Esophagus muscularis mucosa (tissue), 4 donors: ENCODE data around the gene TRAK2.

Experiments used
- EP300 ChIP-seq: sonication (generic); formaldehyde crosslinking; IDR thresholded peaks from one replicate; pipeline ENCODE4 v1.6.1; 2017; ENCODE audit warnings: antibody characterized with exemption
- POLR2A ChIP-seq: fragments of 450-650 bp; IDR thresholded peaks from one replicate; pipeline ENCODE4 v1.6.1; 2017; ENCODE audit warnings: antibody characterized with exemption, moderate library complexity, mild to moderate bottlenecking, low read depth
- POLR2AphosphoS5 ChIP-seq, 2 donors: sonication (generic); formaldehyde crosslinking; IDR thresholded peaks; one replicate each; pipeline ENCODE4 v1.6.1; 2017; ENCODE audit warnings: antibody characterized with exemption in 2 of 2
- TF ChIP-seq, protein P1 (sequence below), 3 experiments: fragments of 200-600 bp in 2 of 3; fragments of 450-650 bp in 1 of 3; sonication (generic) in 2 of 3; IDR thresholded peaks; one replicate each; pipeline ENCODE4 v1.5.1; 2017 to 2019; ENCODE audit warnings: antibody characterized with exemption in 3 of 3, mild to moderate bottlenecking in 2 of 3, moderate library complexity in 1 of 3

DNA sequence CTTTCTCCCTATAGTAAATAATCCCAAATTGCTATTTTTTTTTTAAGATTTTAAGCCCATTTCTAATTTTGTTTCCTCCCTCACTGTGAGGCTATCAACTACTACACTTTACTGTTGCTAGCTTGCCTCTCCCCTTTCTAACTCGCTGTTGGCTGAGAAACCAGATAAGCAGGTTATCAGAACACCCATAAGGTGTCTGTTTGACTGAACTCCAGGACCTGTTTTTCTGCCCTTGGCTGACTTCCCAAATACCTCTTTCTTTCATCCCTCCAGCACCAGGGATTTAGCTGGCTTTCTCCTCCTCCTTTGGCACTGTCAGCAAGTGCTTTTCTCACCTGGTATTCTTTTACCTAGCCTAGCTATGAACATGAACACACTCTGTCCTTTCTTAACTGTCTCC lies 11.1 kb downstream of the TRAK2 start:
- TF ChIP-seq POLR2AphosphoS5 (IDR thresholded peaks at IDR 0.05), result no peak
- TF ChIP-seq, protein P1, sequence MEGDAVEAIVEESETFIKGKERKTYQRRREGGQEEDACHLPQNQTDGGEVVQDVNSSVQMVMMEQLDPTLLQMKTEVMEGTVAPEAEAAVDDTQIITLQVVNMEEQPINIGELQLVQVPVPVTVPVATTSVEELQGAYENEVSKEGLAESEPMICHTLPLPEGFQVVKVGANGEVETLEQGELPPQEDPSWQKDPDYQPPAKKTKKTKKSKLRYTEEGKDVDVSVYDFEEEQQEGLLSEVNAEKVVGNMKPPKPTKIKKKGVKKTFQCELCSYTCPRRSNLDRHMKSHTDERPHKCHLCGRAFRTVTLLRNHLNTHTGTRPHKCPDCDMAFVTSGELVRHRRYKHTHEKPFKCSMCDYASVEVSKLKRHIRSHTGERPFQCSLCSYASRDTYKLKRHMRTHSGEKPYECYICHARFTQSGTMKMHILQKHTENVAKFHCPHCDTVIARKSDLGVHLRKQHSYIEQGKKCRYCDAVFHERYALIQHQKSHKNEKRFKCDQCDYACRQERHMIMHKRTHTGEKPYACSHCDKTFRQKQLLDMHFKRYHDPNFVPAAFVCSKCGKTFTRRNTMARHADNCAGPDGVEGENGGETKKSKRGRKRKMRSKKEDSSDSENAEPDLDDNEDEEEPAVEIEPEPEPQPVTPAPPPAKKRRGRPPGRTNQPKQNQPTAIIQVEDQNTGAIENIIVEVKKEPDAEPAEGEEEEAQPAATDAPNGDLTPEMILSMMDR (IDR thresholded peaks at IDR 0.05), result no peak
- no peak for TF ChIP-seq POLR2A
- no peak for TF ChIP-seq EP300
